HCT116 (cell line): ENCODE data around the gene AP5S1. TPM values are rescaled to one million over a fixed set of nuclear protein-coding genes. Genes with fewer than 3 reads are reported as not detected.
A peak's percentile ranks its signal among the peaks of the same experiment; 100 is the strongest.

Experiments
- ATAC-seq: fragments of 200-7000 bp; cut with Tn5 transposase; 2 replicates; pipeline ENCODE4 v1.9.1; 2020; ENCODE audit warnings: mild to moderate bottlenecking, moderate library complexity
- BruUV-seq: library from RNA; stranded (reverse); fragments of 400-500 nt; replicated peaks from 2 replicates; lab custom pipeline; 2021; lab: Mats Ljungman, UMichigan
- CTCF ChIA-PET: fragments of 300-600 bp; sonication (Branson Sonifier 250); formaldehyde crosslinking; loops from one replicate; lab custom pipeline; 2021; ENCODE audit warnings: antibody characterized with exemption; lab: Charles Lee
- POLR2A ChIA-PET: fragments of 300-600, 350-600 bp; sonication (Branson Sonifier 250); formaldehyde crosslinking; loops from one replicate; lab custom pipeline; 2021; ENCODE audit warnings: antibody characterized with exemption; lab: Charles Lee
- RAD21 ChIA-PET, 2 experiments: fragments of 300-600 bp; sonication (Branson Sonifier 250); formaldehyde crosslinking; loops; one replicate each; lab custom pipeline; 2023; ENCODE audit warnings: low total read pairs in 2 of 2; ENCODE audit not compliant: uncharacterized antibody in 2 of 2, unreplicated experiment in 2 of 2, low non-redundant PET in 1 of 2; lab: Charles Lee
- DNase-seq: peaks from one replicate; pipeline ENCODE4 v3.0.0-alpha.2; 2010; ENCODE audit warnings: low read depth, low spot score
- H2AFZ ChIP-seq: fragments of 200-600 bp; shearing (Covaris generic), sonication (generic); 2 replicates; pipeline ENCODE4 v1.6.1; 2017; ENCODE audit warnings: low read depth, mixed run types, mixed read lengths, antibody characterized with exemption, low read length; ENCODE audit not compliant: poor library complexity, severe bottlenecking
- H3K27ac ChIP-seq: 2 replicates; pipeline ENCODE4 v1.5.1; 2012; ENCODE audit warnings: low read depth, low read length
- H3K27me3 ChIP-seq: fragments of 200-600 bp; sonication (generic); 2 replicates; pipeline ENCODE4 v1.6.1; 2016; ENCODE audit warnings: mixed run types, low read length, mixed read lengths; ENCODE audit not compliant: insufficient read depth
- H3K36me3 ChIP-seq, 2 experiments: fragments of 200-500 bp in 1 of 2; fragments of 200-600 bp in 1 of 2; sonication (Bioruptor generic) in 1 of 2; sonication (generic) in 1 of 2; 2 replicates each; pipeline versions ENCODE4 v1.5.1 to v1.6.1; 2014 to 2016; ENCODE audit warnings: low read length in 2 of 2, inconsistent platforms in 1 of 2, mixed read lengths in 1 of 2, mixed run types in 1 of 2; ENCODE audit not compliant: insufficient read depth in 2 of 2, control insufficient read depth in 1 of 2
- H3K4me1 ChIP-seq, 2 experiments: fragments of 200-600 bp in 1 of 2; sonication (generic) in 1 of 2; 2 replicates each; pipeline versions ENCODE4 v1.5.1 to v1.6.1; 2012 to 2017; ENCODE audit warnings: low read length in 2 of 2, inconsistent platforms in 1 of 2, mild to moderate bottlenecking in 1 of 2, mixed read lengths in 1 of 2, mixed run types in 1 of 2, moderate library complexity in 1 of 2; ENCODE audit not compliant: insufficient read depth in 2 of 2, control insufficient read depth in 1 of 2
- H3K4me2 ChIP-seq: fragments of 200-600 bp; sonication (generic); 2 replicates; pipeline ENCODE4 v1.6.1; 2017; ENCODE audit warnings: mixed run types, low read length, mixed read lengths
- H3K4me3 ChIP-seq, 2 experiments: fragments of 200-600 bp in 1 of 2; sonication (generic) in 1 of 2; replicated peaks in 1 of 2; 2 replicates each; pipeline ENCODE4 v1.5.1; 2011 to 2016; ENCODE audit warnings: low read length in 2 of 2, control low read depth in 1 of 2, low read depth in 1 of 2, mild to moderate bottlenecking in 1 of 2, mixed read lengths in 1 of 2, mixed run types in 1 of 2
- H3K79me2 ChIP-seq: fragments of 200-600 bp; sonication (generic); 2 replicates; pipeline ENCODE4 v1.6.1; 2017; ENCODE audit warnings: mild to moderate bottlenecking, mixed run types, low read length, moderate library complexity, mixed read lengths; ENCODE audit not compliant: insufficient read depth
- H3K9ac ChIP-seq: fragments of 200-600 bp; sonication (generic); 2 replicates; pipeline ENCODE4 v1.6.1; 2016; ENCODE audit warnings: low read length, mixed read lengths
- H3K9me2 ChIP-seq: fragments of 200-600 bp; sonication (generic), shearing (Covaris generic); 2 replicates; pipeline ENCODE4 v1.6.1; 2017; ENCODE audit warnings: mixed run types, mild to moderate bottlenecking, moderate library complexity; ENCODE audit not compliant: insufficient read depth
- H3K9me3 ChIP-seq, 2 experiments: fragments of 200-500 bp in 1 of 2; fragments of 200-600 bp in 1 of 2; sonication (Bioruptor generic) in 1 of 2; sonication (generic) in 1 of 2; 2 replicates each; pipeline ENCODE4 v1.6.1; 2014 to 2017; ENCODE audit warnings: low read length in 2 of 2, mixed read lengths in 2 of 2, inconsistent platforms in 1 of 2, low read depth in 1 of 2, mild to moderate bottlenecking in 1 of 2, mixed run types in 1 of 2, moderate library complexity in 1 of 2; ENCODE audit not compliant: control insufficient read depth in 1 of 2, insufficient read depth in 1 of 2
- H4K20me1 ChIP-seq: fragments of 200-600 bp; sonication (generic), shearing (Covaris generic); 2 replicates; pipeline ENCODE4 v1.6.1; 2017; ENCODE audit warnings: mixed run types, mild to moderate bottlenecking, moderate library complexity; ENCODE audit not compliant: insufficient read depth
- CBX3 ChIP-seq: IDR thresholded peaks from 2 replicates; pipeline ENCODE4 v1.6.1; 2012; ENCODE audit warnings: low read depth
- CEBPB ChIP-seq: IDR thresholded peaks from 2 replicates; pipeline ENCODE4 v1.6.1; 2012; ENCODE audit warnings: low read depth
- ELF1 ChIP-seq: IDR thresholded peaks from 2 replicates; pipeline ENCODE4 v1.6.1; 2012; ENCODE audit warnings: low read depth, borderline replicate concordance
- EZH2phosphoT487 ChIP-seq: fragments of 200-600 bp; IDR thresholded peaks from 2 replicates; pipeline ENCODE4 v1.6.1; 2018; ENCODE audit warnings: antibody characterized with exemption, borderline replicate concordance
- JUND ChIP-seq: IDR thresholded peaks from 2 replicates; pipeline ENCODE4 v1.6.1; 2012
- RAD21 ChIP-seq: IDR thresholded peaks from 2 replicates; pipeline ENCODE4 v1.6.1; 2012; ENCODE audit warnings: low read depth, mild to moderate bottlenecking
- SIN3A ChIP-seq: IDR thresholded peaks from 2 replicates; pipeline ENCODE4 v1.6.1; 2012; ENCODE audit warnings: low read depth
- SRF ChIP-seq: IDR thresholded peaks from 2 replicates; pipeline ENCODE4 v1.6.1; 2012; ENCODE audit warnings: low read depth
- YY1 ChIP-seq: IDR thresholded peaks from 2 replicates; pipeline ENCODE4 v1.6.1; 2011; ENCODE audit warnings: low read length, low read depth, moderate library complexity, mild to moderate bottlenecking; ENCODE audit not compliant: insufficient replicate concordance; ENCODE audit errors: extremely low read depth
- ZFX ChIP-seq: fragments of 450-650 bp; IDR thresholded peaks from 2 replicates; pipeline ENCODE4 v1.6.1; 2017
- intact Hi-C: fragments of 100-400 bp; cut with micrococcal nuclease; formaldehyde crosslinking; loops from 2 replicates; pipeline ENCODE4 v1.10.0; 2022
- total RNA-seq: library from RNA; stranded (reverse); gene quantifications from one replicate; pipeline ENCODE4 v1.2.1, GENCODE V29; 2021; ENCODE audit not compliant: unreplicated experiment
- TF ChIP-seq, protein P1 (sequence below): IDR thresholded peaks from 2 replicates; pipeline ENCODE4 v1.6.1; 2011; ENCODE audit warnings: mild to moderate bottlenecking, low read length, moderate library complexity; ENCODE audit not compliant: insufficient replicate concordance; ENCODE audit errors: extremely low read depth
- TF ChIP-seq, protein P2 (sequence below): IDR thresholded peaks from 2 replicates; pipeline ENCODE4 v1.6.1; 2012
- TF ChIP-seq, protein P3 (sequence below): IDR thresholded peaks from 2 replicates; pipeline ENCODE4 v1.6.1; 2012
- TF ChIP-seq, protein P4 (sequence below), 3 experiments: fragments of 200-600 bp in 1 of 3; sonication (generic) in 1 of 3; IDR thresholded peaks in 2 of 3; conservative IDR thresholded peaks in 1 of 3; 2 replicates each; pipeline ENCODE4 v1.5.1; 2012 to 2017; ENCODE audit warnings: low read depth in 2 of 3, low read length in 2 of 3, antibody characterized with exemption in 1 of 3, borderline replicate concordance in 1 of 3, control low read depth in 1 of 3, mild to moderate bottlenecking in 1 of 3, mixed read lengths in 1 of 3, mixed run types in 1 of 3, moderate library complexity in 1 of 3; ENCODE audit not compliant: insufficient read depth in 1 of 3

Gene AP5S1
- total RNA-seq, 1 experiment from 2014 or later, result 12.1 TPM

DNA sequence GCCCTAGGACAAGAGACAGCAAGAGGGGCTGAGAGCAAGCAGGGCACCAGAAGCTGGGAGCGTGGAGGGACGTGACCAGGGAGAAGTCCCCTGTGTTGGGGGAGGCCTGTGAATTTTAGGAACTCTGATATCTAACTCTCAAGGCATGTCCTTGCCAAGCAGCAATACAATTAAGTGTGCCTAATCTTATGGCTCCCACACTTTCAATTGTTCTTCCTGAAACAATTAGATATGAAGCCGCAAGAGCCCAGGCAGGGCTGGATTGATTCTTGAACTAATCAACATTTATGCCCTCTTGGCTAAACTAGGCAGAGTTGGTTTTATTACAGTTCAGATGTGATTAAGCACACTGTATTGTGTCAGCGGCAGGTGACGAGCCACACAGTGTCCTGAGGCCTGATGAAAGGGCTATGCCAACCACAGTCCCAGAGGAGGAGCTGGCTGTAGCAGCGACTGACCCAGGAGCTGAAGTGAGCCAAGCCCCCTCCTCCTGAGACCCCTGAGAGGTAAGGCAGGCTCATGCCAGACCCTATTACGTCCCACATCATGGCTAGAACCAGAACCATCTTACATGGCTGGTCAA lies 22.1 kb downstream of the AP5S1 start:
- no TSS peak for BruUV-seq
- Histone ChIP-seq H3K27ac (peak overlapping the region; percentile 52), H3K9me3 (no peaks in the 10 kb centered on the region), H3K4me2 (peak overlapping the region; percentile 62), H4K20me1 (no peaks in the 10 kb centered on the region), H3K36me3 (no peaks in the 10 kb centered on the region), H3K27me3 (no peaks in the 10 kb centered on the region), H3K9ac (no peak overlapping the region), H3K9me2 (no peaks in the 10 kb centered on the region), H3K79me2 (peaks cover 7% of the 10 kb centered on the region; the same call in 1 of the 2 replicates), H3K4me1 (peaks cover 35 to 67% of the 10 kb centered on the region in 2 experiments), H2AFZ (no peak overlapping the region), H3K4me3 (no peak overlapping the region)
- ATAC-seq (no peak), DNase-seq (no peak)
- intact Hi-C loops, result no loop called here
- TF ChIP-seq YY1 (no peak), JUND (no peak), RAD21 (no peak), CEBPB (no peak), EZH2phosphoT487 (no peak), ELF1 (no peak), SIN3A (no peak), CBX3 (no peak), ZFX (no peak), SRF (no peak)
- TF ChIP-seq, protein P1, sequence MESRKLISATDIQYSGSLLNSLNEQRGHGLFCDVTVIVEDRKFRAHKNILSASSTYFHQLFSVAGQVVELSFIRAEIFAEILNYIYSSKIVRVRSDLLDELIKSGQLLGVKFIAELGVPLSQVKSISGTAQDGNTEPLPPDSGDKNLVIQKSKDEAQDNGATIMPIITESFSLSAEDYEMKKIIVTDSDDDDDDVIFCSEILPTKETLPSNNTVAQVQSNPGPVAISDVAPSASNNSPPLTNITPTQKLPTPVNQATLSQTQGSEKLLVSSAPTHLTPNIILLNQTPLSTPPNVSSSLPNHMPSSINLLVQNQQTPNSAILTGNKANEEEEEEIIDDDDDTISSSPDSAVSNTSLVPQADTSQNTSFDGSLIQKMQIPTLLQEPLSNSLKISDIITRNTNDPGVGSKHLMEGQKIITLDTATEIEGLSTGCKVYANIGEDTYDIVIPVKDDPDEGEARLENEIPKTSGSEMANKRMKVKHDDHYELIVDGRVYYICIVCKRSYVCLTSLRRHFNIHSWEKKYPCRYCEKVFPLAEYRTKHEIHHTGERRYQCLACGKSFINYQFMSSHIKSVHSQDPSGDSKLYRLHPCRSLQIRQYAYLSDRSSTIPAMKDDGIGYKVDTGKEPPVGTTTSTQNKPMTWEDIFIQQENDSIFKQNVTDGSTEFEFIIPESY, result no peak
- TF ChIP-seq, protein P2, sequence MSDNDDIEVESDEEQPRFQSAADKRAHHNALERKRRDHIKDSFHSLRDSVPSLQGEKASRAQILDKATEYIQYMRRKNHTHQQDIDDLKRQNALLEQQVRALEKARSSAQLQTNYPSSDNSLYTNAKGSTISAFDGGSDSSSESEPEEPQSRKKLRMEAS, result no peak
- TF ChIP-seq, protein P3, sequence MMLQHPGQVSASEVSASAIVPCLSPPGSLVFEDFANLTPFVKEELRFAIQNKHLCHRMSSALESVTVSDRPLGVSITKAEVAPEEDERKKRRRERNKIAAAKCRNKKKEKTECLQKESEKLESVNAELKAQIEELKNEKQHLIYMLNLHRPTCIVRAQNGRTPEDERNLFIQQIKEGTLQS, result no peak
- TF ChIP-seq, protein P4, sequence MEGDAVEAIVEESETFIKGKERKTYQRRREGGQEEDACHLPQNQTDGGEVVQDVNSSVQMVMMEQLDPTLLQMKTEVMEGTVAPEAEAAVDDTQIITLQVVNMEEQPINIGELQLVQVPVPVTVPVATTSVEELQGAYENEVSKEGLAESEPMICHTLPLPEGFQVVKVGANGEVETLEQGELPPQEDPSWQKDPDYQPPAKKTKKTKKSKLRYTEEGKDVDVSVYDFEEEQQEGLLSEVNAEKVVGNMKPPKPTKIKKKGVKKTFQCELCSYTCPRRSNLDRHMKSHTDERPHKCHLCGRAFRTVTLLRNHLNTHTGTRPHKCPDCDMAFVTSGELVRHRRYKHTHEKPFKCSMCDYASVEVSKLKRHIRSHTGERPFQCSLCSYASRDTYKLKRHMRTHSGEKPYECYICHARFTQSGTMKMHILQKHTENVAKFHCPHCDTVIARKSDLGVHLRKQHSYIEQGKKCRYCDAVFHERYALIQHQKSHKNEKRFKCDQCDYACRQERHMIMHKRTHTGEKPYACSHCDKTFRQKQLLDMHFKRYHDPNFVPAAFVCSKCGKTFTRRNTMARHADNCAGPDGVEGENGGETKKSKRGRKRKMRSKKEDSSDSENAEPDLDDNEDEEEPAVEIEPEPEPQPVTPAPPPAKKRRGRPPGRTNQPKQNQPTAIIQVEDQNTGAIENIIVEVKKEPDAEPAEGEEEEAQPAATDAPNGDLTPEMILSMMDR (IDR thresholded peaks at IDR 0.05 in 2 of 3, conservative IDR thresholded peaks at IDR 0.05 in 1 of 3; ENCODE audit: borderline replicate concordance in 1 of 3, insufficient read depth in 1 of 3, low read depth in 2 of 3, low read length in 2 of 3), result no peak
- RAD21 ChIA-PET, result no interaction called here
- POLR2A ChIA-PET, result interaction anchor here (1.3 kb wide), 1 partner anchor 22 kb away, joined by 4 read pairs; the partner anchor contains the start of gene AP5S1
- CTCF ChIA-PET, result interaction anchor here (1.1 to 1.4 kb wide), 3 partner anchors 13 to 29 kb away, joined by 3 to 4 read pairs (median 4); no protein-coding TSS in a partner anchor
